OCI-LY1 (cell line): ENCODE results near the gene AIFM1.

Experiments
- H2AFZ ChIP-seq: fragments of 200-600 bp; sonication (generic), shearing (Covaris generic); 2 replicates; pipeline ENCODE4 v1.6.0; 2014; ENCODE audit warnings: antibody characterized with exemption, mild to moderate bottlenecking, low read length
- H3F3A ChIP-seq: fragments of 200-600 bp; sonication (generic), shearing (Covaris generic); 2 replicates; pipeline ENCODE4 v1.6.0; 2014; ENCODE audit warnings: mild to moderate bottlenecking, antibody characterized with exemption, low read length, moderate library complexity; ENCODE audit not compliant: insufficient read depth
- H3K27ac ChIP-seq: fragments of 200-600 bp; sonication (generic); 2 replicates; pipeline ENCODE4 v1.5.1; 2014; ENCODE audit warnings: low read length, mixed run types, mild to moderate bottlenecking, low read depth; ENCODE audit not compliant: poor library complexity, severe bottlenecking
- H3K27me3 ChIP-seq: fragments of 200-600 bp; sonication (generic); 2 replicates; pipeline ENCODE4 v1.6.0; 2014; ENCODE audit warnings: antibody characterized with exemption, mild to moderate bottlenecking, low read length, moderate library complexity; ENCODE audit not compliant: insufficient read depth
- H3K36me3 ChIP-seq: fragments of 200-600 bp; sonication (generic); 2 replicates; pipeline ENCODE4 v1.6.1; 2014; ENCODE audit warnings: mild to moderate bottlenecking, antibody characterized with exemption, low read length, moderate library complexity, mixed read lengths; ENCODE audit not compliant: insufficient read depth
- H3K4me1 ChIP-seq: fragments of 200-600 bp; sonication (generic); 2 replicates; pipeline ENCODE4 v1.5.1; 2014; ENCODE audit warnings: mild to moderate bottlenecking, low read length, moderate library complexity; ENCODE audit not compliant: insufficient read depth, severe bottlenecking
- H3K4me2 ChIP-seq: fragments of 200-600 bp; sonication (generic), shearing (Covaris generic); 2 replicates; pipeline ENCODE4 v1.6.1; 2014; ENCODE audit warnings: low read length
- H3K4me3 ChIP-seq: fragments of 200-600 bp; sonication (generic); 2 replicates; pipeline ENCODE4 v1.5.1; 2014; ENCODE audit warnings: low read length, low read depth, mild to moderate bottlenecking, mixed read lengths; ENCODE audit not compliant: poor library complexity, severe bottlenecking
- H3K79me2 ChIP-seq: fragments of 200-600 bp; shearing (Covaris generic); 2 replicates; pipeline ENCODE4 v1.6.1; 2016; ENCODE audit warnings: mixed run types, low read length, mixed read lengths; ENCODE audit not compliant: insufficient read depth
- H3K9ac ChIP-seq: fragments of 200-600 bp; sonication (generic), shearing (Covaris generic); 2 replicates; pipeline ENCODE4 v1.6.1; 2014; ENCODE audit warnings: mild to moderate bottlenecking, low read length, mixed read lengths
- H3K9me2 ChIP-seq: fragments of 200-600 bp; sonication (generic), shearing (Covaris generic); 2 replicates; pipeline ENCODE4 v1.6.1; 2014; ENCODE audit warnings: low read depth, mild to moderate bottlenecking, low read length, mixed read lengths
- H3K9me3 ChIP-seq: fragments of 200-600 bp; shearing (Covaris generic); 2 replicates; pipeline ENCODE4 v1.6.1; 2014; ENCODE audit warnings: low read length, mixed read lengths
- H4K20me1 ChIP-seq: fragments of 200-600 bp; sonication (generic), shearing (Covaris generic); 2 replicates; pipeline ENCODE4 v1.6.0; 2016; ENCODE audit warnings: mild to moderate bottlenecking, low read length; ENCODE audit not compliant: insufficient read depth
- EZH2 ChIP-seq: fragments of 200-600 bp; sonication (generic), shearing (Covaris generic); IDR thresholded peaks from 2 replicates; pipeline ENCODE4 v1.8.0; 2017; ENCODE audit warnings: borderline replicate concordance, mixed run types, mild to moderate bottlenecking, antibody characterized with exemption, low read length, moderate library complexity, mixed read lengths
- TF ChIP-seq, protein P1 (sequence below): fragments of 200-600 bp; sonication (generic), shearing (Covaris generic); IDR thresholded peaks from 2 replicates; pipeline ENCODE4 v1.5.1; 2017; ENCODE audit warnings: mild to moderate bottlenecking, antibody characterized with exemption, low read length, moderate library complexity, mixed read lengths

Gene AIFM1

DNA sequence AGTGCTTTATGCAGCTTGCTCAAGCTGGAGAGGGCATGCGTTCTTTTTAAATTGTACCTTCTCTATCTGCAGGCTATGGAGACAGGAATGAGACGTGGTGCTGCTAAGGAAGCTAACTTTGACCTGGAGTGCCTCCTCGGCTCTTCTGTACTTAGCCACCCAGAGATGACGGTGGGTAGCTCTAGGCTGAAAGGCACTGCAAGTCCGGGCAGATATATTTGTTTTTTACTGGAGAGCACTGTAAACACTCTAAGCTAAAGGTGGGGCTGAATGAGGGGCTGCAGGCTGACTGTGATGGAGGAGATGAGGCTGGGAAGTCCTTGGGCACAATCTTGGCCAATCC, 67.5 kb downstream of the AIFM1 start:
- TF ChIP-seq EZH2 = no peak
- no peaks in the 10 kb centered on the region for H3F3A ChIP-seq
- peaks cover 10% of the 10 kb centered on the region for H3K4me1 ChIP-seq
- no peaks in the 10 kb centered on the region for H3K9me3 ChIP-seq
- peak overlapping the region; percentile 15 for H3K27ac ChIP-seq
- no peak overlapping the region for H3K9ac ChIP-seq
- no peak overlapping the region for H2AFZ ChIP-seq
- H3K27me3 ChIP-seq = no peaks in the 10 kb centered on the region
- H4K20me1 ChIP-seq = no peaks in the 10 kb centered on the region
- no peaks in the 10 kb centered on the region for H3K9me2 ChIP-seq
- no peaks in the 10 kb centered on the region for H3K36me3 ChIP-seq
- H3K79me2 ChIP-seq = peaks cover 33% of the 10 kb centered on the region
- no peak overlapping the region for H3K4me3 ChIP-seq
- no peak overlapping the region for H3K4me2 ChIP-seq

DNA sequence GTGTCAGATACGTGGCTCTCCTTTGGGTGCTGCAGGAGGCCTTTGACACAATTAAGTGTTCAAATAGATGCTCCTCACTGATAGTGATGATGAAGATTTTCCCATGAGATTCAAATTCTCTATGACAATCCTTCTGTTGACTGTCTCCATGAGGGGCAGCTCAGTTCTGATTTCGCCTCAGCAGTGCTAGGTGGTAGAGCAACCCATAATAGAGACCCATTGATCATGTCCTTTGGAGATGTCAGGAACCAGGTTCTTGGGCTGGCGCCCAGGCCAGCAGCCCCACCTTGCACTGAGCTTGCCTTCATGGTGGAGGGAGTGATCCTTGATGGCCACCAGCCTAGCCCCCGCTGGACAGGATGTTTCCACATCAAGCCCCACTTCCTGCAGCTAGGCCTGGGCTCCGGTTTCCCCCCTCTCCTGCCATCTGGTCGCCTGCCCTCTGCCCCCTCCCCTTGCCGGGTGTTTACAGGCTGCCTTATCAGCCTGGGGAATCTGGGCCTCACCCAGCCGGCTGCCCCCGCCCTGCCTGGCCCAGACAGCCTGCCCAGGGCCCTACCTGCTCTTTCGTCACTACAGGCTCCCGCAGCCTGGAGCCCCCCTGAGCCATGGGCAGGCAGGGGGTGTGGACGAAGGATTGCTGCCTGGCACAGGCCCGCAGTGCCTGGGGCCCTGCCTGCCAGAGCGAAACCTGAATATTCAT, 68.0 kb downstream of the AIFM1 start:
- no peak overlapping the region for H3K4me3 ChIP-seq
- H3K9me2 ChIP-seq = no peaks in the 10 kb centered on the region
- H3K27me3 ChIP-seq = no peaks in the 10 kb centered on the region
- H3K27ac ChIP-seq = peak overlapping the region; percentile 15
- no peaks in the 10 kb centered on the region for H3F3A ChIP-seq
- H3K9ac ChIP-seq = no peak overlapping the region
- H3K9me3 ChIP-seq = no peaks in the 10 kb centered on the region
- H2AFZ ChIP-seq = no peak overlapping the region
- no peak overlapping the region for H3K4me2 ChIP-seq
- peaks cover 12% of the 10 kb centered on the region for H3K4me1 ChIP-seq
- TF ChIP-seq, protein P1, sequence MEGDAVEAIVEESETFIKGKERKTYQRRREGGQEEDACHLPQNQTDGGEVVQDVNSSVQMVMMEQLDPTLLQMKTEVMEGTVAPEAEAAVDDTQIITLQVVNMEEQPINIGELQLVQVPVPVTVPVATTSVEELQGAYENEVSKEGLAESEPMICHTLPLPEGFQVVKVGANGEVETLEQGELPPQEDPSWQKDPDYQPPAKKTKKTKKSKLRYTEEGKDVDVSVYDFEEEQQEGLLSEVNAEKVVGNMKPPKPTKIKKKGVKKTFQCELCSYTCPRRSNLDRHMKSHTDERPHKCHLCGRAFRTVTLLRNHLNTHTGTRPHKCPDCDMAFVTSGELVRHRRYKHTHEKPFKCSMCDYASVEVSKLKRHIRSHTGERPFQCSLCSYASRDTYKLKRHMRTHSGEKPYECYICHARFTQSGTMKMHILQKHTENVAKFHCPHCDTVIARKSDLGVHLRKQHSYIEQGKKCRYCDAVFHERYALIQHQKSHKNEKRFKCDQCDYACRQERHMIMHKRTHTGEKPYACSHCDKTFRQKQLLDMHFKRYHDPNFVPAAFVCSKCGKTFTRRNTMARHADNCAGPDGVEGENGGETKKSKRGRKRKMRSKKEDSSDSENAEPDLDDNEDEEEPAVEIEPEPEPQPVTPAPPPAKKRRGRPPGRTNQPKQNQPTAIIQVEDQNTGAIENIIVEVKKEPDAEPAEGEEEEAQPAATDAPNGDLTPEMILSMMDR = no peak
- no peak for TF ChIP-seq EZH2
- H3K79me2 ChIP-seq = peaks cover 29% of the 10 kb centered on the region
- no peaks in the 10 kb centered on the region for H4K20me1 ChIP-seq
- no peaks in the 10 kb centered on the region for H3K36me3 ChIP-seq

DNA sequence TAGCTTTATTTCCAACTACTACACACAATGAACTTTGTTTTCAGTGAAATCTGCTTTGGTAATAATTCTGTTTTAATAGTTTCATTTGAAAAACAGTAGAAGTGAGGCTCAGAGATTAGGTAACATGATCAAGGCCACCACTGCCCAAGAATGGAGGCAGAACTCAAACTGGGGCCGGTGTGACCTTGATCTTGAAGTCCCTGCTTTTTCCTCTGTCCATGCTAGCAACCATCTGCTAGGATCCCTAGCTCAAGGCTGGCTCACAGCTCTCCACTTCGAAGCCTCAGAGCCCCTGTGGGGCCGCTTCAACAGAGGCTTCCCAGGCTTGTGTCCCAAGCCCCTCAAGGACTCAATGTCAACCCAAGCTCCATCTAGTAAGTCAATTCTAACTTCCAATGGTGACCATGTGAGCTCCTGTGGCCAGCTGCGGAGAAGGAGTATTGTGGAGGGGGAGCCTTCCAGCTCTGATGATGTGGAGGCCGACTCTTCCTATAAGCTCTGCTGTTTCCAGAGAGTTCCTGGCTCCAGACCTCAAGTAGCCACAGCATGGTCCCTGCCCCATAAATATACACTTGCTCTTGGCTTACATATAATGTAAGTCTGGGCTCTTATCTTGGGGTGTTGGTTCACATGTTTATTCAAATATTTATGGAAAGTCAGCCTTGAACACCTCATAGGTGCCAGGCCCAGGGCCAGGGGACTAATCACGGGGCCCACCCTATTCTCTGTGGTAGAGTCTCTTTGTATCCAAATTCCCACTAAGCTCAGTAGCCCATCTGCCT, 70.2 kb downstream of the AIFM1 start:
- Histone ChIP-seq H3K79me2 (peaks cover 10% of the 10 kb centered on the region), H3K36me3 (no peaks in the 10 kb centered on the region), H4K20me1 (no peaks in the 10 kb centered on the region)

More for the DNA sequence above, 70.2 kb downstream of the AIFM1 start:
- Histone ChIP-seq H3K9me2 (no peaks in the 10 kb centered on the region), H3K9ac (no peak overlapping the region), H3K4me3 (no peak overlapping the region), H3K27me3 (no peaks in the 10 kb centered on the region), H3K4me1 (peaks cover 33% of the 10 kb centered on the region), H3K9me3 (no peaks in the 10 kb centered on the region), H3F3A (no peaks in the 10 kb centered on the region), H3K27ac (peak overlapping the region; percentile 7), H3K4me2 (no peak overlapping the region), H2AFZ (no peak overlapping the region)
- TF ChIP-seq EZH2 = no peak
- TF ChIP-seq, protein P1 = no peak
